HepG2 (cell line): ENCODE results near the gene NOXA1.

Experiments used
- ARNTL ChIP-seq: sonication (generic); formaldehyde crosslinking; IDR thresholded peaks from 2 replicates; pipeline ENCODE4 v1.4.0; 2020; ENCODE audit warnings: mild to moderate bottlenecking, missing genetic modification reagents
- GTF2F1 ChIP-seq: fragments of 150-350 bp; IDR thresholded peaks from 2 replicates; pipeline ENCODE4 v1.6.1; 2014; ENCODE audit warnings: low read length
- MEF2D ChIP-seq: sonication (generic); formaldehyde crosslinking; IDR thresholded peaks from 2 replicates; pipeline ENCODE4 v1.5.1; 2020; ENCODE audit warnings: mild to moderate bottlenecking, missing genetic modification reagents
- NONO ChIP-seq, 2 experiments: fragments of 450-650 bp in 1 of 2; sonication (generic) in 1 of 2; formaldehyde crosslinking in 1 of 2; IDR thresholded peaks in 1 of 2; conservative IDR thresholded peaks in 1 of 2; 2 replicates each; pipeline versions ENCODE4 v1.6.1 to v1.8.0; 2017 to 2022; ENCODE audit warnings: mild to moderate bottlenecking in 1 of 2, missing genetic modification reagents in 1 of 2, moderate library complexity in 1 of 2
- SALL2 ChIP-seq: sonication (generic); formaldehyde crosslinking; IDR thresholded peaks from 2 replicates; pipeline ENCODE4 v1.8.1; 2023; ENCODE audit warnings: mild to moderate bottlenecking, missing genetic modification reagents, inconsistent platforms
- ZFP1 ChIP-seq: IDR thresholded peaks from 2 replicates; pipeline ENCODE4 v1.6.1; 2016
- ZKSCAN8 ChIP-seq: IDR thresholded peaks from 2 replicates; pipeline ENCODE4 v1.6.1; 2016; ENCODE audit warnings: borderline replicate concordance, missing genetic modification reagents, missing compliant biosample characterization
- ZNF143 ChIP-seq: sonication (generic); formaldehyde crosslinking; IDR thresholded peaks from 2 replicates; pipeline ENCODE4 v1.4.0; 2020; ENCODE audit warnings: missing genetic modification reagents
- ZNF274 ChIP-seq: sonication (generic); formaldehyde crosslinking; IDR thresholded peaks from 2 replicates; pipeline ENCODE4 v1.5.1; 2020; ENCODE audit warnings: mild to moderate bottlenecking, missing genetic modification reagents
- TF ChIP-seq, protein P1 (sequence below): sonication (generic); formaldehyde crosslinking; IDR thresholded peaks from 2 replicates; pipeline ENCODE4 v1.5.0; 2020; ENCODE audit warnings: mild to moderate bottlenecking, missing genetic modification reagents, moderate library complexity
- TF ChIP-seq, protein P2 (sequence below): IDR thresholded peaks from 2 replicates; pipeline ENCODE4 v1.6.1; 2016
- TF ChIP-seq, protein P3 (sequence below): sonication (generic); formaldehyde crosslinking; IDR thresholded peaks from 2 replicates; pipeline ENCODE4 v1.4.0; 2020; ENCODE audit warnings: mild to moderate bottlenecking, missing genetic modification reagents
- TF ChIP-seq, protein P4 (sequence below): sonication (generic); formaldehyde crosslinking; IDR thresholded peaks from 2 replicates; pipeline ENCODE4 v1.8.0; 2022; ENCODE audit warnings: missing genetic modification reagents, mild to moderate bottlenecking, borderline replicate concordance

DNA sequence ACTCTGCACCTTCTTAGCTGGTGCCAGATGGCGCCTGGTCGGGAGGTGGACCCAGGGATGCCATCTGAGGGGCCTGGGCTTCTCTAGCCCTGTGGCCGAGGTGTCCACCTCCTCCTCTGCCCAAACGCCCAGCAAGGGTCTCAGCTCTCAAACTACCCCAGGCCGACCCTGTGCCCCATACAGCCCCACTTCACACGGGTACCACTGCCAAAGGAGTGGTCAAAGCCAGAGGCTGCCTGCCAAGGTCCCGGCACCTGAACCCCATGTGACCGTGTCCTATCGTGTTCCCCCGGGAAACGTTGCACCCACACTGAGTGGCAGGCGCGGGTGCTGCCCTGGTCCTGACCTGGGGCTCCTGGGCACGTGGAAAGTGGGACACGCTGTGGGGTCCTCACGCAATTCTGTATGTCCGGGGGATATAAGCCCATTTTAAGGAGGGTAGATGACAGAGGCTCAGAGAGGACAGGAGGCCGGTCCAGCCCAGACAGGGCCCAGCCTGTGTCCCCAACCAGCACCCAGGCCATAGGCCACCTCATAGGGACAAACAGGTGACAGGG is 16.0 kb downstream of the NOXA1 start:
- TF ChIP-seq GTF2F1: no peak
- no peak for TF ChIP-seq MEF2D (CRISPR knock-in tag)
- TF ChIP-seq, protein P1, sequence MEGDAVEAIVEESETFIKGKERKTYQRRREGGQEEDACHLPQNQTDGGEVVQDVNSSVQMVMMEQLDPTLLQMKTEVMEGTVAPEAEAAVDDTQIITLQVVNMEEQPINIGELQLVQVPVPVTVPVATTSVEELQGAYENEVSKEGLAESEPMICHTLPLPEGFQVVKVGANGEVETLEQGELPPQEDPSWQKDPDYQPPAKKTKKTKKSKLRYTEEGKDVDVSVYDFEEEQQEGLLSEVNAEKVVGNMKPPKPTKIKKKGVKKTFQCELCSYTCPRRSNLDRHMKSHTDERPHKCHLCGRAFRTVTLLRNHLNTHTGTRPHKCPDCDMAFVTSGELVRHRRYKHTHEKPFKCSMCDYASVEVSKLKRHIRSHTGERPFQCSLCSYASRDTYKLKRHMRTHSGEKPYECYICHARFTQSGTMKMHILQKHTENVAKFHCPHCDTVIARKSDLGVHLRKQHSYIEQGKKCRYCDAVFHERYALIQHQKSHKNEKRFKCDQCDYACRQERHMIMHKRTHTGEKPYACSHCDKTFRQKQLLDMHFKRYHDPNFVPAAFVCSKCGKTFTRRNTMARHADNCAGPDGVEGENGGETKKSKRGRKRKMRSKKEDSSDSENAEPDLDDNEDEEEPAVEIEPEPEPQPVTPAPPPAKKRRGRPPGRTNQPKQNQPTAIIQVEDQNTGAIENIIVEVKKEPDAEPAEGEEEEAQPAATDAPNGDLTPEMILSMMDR (CRISPR knock-in tag): no peak
- no peak for TF ChIP-seq ZFP1
- TF ChIP-seq ZNF143: no peak
- no peak for TF ChIP-seq ZNF274 (CRISPR knock-in tag)
- TF ChIP-seq, protein P2, sequence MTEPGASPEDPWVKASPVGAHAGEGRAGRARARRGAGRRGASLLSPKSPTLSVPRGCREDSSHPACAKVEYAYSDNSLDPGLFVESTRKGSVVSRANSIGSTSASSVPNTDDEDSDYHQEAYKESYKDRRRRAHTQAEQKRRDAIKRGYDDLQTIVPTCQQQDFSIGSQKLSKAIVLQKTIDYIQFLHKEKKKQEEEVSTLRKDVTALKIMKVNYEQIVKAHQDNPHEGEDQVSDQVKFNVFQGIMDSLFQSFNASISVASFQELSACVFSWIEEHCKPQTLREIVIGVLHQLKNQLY (CRISPR knock-in tag): no peak
- TF ChIP-seq, protein P3, sequence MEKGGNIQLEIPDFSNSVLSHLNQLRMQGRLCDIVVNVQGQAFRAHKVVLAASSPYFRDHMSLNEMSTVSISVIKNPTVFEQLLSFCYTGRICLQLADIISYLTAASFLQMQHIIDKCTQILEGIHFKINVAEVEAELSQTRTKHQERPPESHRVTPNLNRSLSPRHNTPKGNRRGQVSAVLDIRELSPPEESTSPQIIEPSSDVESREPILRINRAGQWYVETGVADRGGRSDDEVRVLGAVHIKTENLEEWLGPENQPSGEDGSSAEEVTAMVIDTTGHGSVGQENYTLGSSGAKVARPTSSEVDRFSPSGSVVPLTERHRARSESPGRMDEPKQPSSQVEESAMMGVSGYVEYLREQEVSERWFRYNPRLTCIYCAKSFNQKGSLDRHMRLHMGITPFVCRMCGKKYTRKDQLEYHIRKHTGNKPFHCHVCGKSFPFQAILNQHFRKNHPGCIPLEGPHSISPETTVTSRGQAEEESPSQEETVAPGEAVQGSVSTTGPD (CRISPR knock-in tag): no peak
- no peak for TF ChIP-seq NONO (IDR thresholded peaks at IDR 0.05)
- TF ChIP-seq NONO (CRISPR knock-in tag; conservative IDR thresholded peaks at IDR 0.05): no peak
- TF ChIP-seq ZKSCAN8 (CRISPR knock-in tag): no peak
- no peak for TF ChIP-seq SALL2 (CRISPR knock-in tag)
- no peak for TF ChIP-seq ARNTL (CRISPR knock-in tag)
- TF ChIP-seq, protein P4, sequence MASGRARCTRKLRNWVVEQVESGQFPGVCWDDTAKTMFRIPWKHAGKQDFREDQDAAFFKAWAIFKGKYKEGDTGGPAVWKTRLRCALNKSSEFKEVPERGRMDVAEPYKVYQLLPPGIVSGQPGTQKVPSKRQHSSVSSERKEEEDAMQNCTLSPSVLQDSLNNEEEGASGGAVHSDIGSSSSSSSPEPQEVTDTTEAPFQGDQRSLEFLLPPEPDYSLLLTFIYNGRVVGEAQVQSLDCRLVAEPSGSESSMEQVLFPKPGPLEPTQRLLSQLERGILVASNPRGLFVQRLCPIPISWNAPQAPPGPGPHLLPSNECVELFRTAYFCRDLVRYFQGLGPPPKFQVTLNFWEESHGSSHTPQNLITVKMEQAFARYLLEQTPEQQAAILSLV (CRISPR knock-in tag): no peak
